SK-N-SH (cell line): ENCODE data around the gene SLC27A3. TPM values are rescaled to one million over a fixed set of nuclear protein-coding genes. Genes with fewer than 3 reads are reported as not detected.

ENCODE experiments used
- CTCF ChIA-PET: fragments of 300-600, 350-600 bp; formaldehyde crosslinking; extraction: SDS; loops from one replicate; lab custom pipeline; 2021; lab: Yijun Ruan, JAX
- POLR2A ChIA-PET: fragments of 350-600 bp; sonication (Branson Sonifier 250); formaldehyde crosslinking; extraction: SDS; loops from one replicate; lab custom pipeline; 2020; ENCODE audit warnings: antibody characterized with exemption, inconsistent platforms; lab: Yijun Ruan, JAX
- DNase-seq: peaks from one replicate; pipeline ENCODE4 v3.0.0; 2012
- H2AFZ ChIP-seq: fragments of 200-600 bp; sonication (generic); 2 replicates; pipeline ENCODE4 v1.8.1; 2016; ENCODE audit warnings: antibody characterized with exemption, mild to moderate bottlenecking, low read depth
- H3F3A ChIP-seq: fragments of 200-600 bp; sonication (generic); replicated peaks from 2 replicates; pipeline ENCODE3; 2016; ENCODE audit warnings: antibody characterized with exemption, mild to moderate bottlenecking; ENCODE audit not compliant: insufficient read depth
- H3K27ac ChIP-seq, 2 experiments: fragments of 200-500 bp in 1 of 2; fragments of 200-600 bp in 1 of 2; sonication (Bioruptor generic) in 1 of 2; sonication (generic), shearing (Covaris generic) in 1 of 2; 2 replicates each; pipeline versions ENCODE4 v1.5.1 to v1.6.1; 2014 to 2016; ENCODE audit warnings: low read depth in 2 of 2, inconsistent platforms in 1 of 2, low read length in 1 of 2, mild to moderate bottlenecking in 1 of 2, mixed read lengths in 1 of 2
- H3K27me3 ChIP-seq: fragments of 200-600 bp; sonication (generic), shearing (Covaris generic); 2 replicates; pipeline ENCODE4 v1.6.1; 2016; ENCODE audit warnings: mixed run types; ENCODE audit not compliant: insufficient read depth
- H3K36me3 ChIP-seq, 2 experiments: fragments of 200-500 bp in 1 of 2; fragments of 200-600 bp in 1 of 2; sonication (Bioruptor generic) in 1 of 2; sonication (generic) in 1 of 2; replicated peaks in 1 of 2; 2 replicates each; pipeline versions ENCODE3 to v1.5.1; 2014 to 2016; ENCODE audit warnings: low read length in 1 of 2, mild to moderate bottlenecking in 1 of 2; ENCODE audit not compliant: insufficient read depth in 2 of 2, control insufficient read depth in 1 of 2
- H3K4me1 ChIP-seq, 2 experiments: fragments of 200-500 bp in 1 of 2; fragments of 200-600 bp in 1 of 2; sonication (Bioruptor generic) in 1 of 2; sonication (generic), shearing (Covaris generic) in 1 of 2; 2 replicates each; pipeline versions ENCODE4 v1.5.1 to v1.6.1; 2014 to 2016; ENCODE audit warnings: low read depth in 1 of 2, low read length in 1 of 2, mixed run types in 1 of 2; ENCODE audit not compliant: insufficient read depth in 2 of 2, control insufficient read depth in 1 of 2
- H3K4me2 ChIP-seq: fragments of 200-600 bp; sonication (generic), shearing (Covaris generic); 2 replicates; pipeline ENCODE4 v1.6.1; 2017; ENCODE audit warnings: mixed run types
- H3K4me3 ChIP-seq, 2 experiments: fragments of 200-500 bp in 1 of 2; fragments of 200-600 bp in 1 of 2; sonication (Bioruptor generic) in 1 of 2; sonication (generic), shearing (Covaris generic) in 1 of 2; 2 replicates each; pipeline versions ENCODE4 v1.5.1 to v1.8.1; 2014 to 2016; ENCODE audit warnings: low read depth in 2 of 2, inconsistent platforms in 1 of 2, low read length in 1 of 2, mild to moderate bottlenecking in 1 of 2, mixed read lengths in 1 of 2, moderate library complexity in 1 of 2
- H3K79me2 ChIP-seq: fragments of 200-600 bp; sonication (generic); 2 replicates; pipeline ENCODE4 v1.8.1; 2017; ENCODE audit warnings: mild to moderate bottlenecking; ENCODE audit not compliant: insufficient read depth
- H3K9ac ChIP-seq: fragments of 200-600 bp; sonication (generic); 2 replicates; pipeline ENCODE4 v1.6.1; 2017; ENCODE audit warnings: mixed run types
- H3K9me2 ChIP-seq: fragments of 200-600 bp; sonication (generic); 2 replicates; pipeline ENCODE4 v1.6.1; 2017; ENCODE audit warnings: mixed run types
- H3K9me3 ChIP-seq: fragments of 200-600 bp; sonication (generic); 2 replicates; pipeline ENCODE4 v1.6.1; 2017; ENCODE audit warnings: mixed run types, mild to moderate bottlenecking, moderate library complexity
- H4K20me1 ChIP-seq: fragments of 200-600 bp; sonication (generic); 2 replicates; pipeline ENCODE4 v1.6.1; 2017; ENCODE audit warnings: mild to moderate bottlenecking, mixed run types; ENCODE audit not compliant: insufficient read depth
- ELF1 ChIP-seq: IDR thresholded peaks from 2 replicates; pipeline ENCODE4 v1.4.0; 2012
- EZH2phosphoT487 ChIP-seq: fragments of 200-600 bp; sonication (generic); IDR thresholded peaks from 2 replicates; pipeline ENCODE4 v1.6.1; 2017; ENCODE audit warnings: low read depth, mixed run types, mild to moderate bottlenecking, antibody characterized with exemption, moderate library complexity, borderline replicate concordance
- FOXM1 ChIP-seq: IDR thresholded peaks from 2 replicates; pipeline ENCODE4 v1.4.0; 2012; ENCODE audit warnings: low read depth, mild to moderate bottlenecking
- JUND ChIP-seq: IDR thresholded peaks from 2 replicates; pipeline ENCODE4 v1.4.0; 2012
- MEF2A ChIP-seq: IDR thresholded peaks from 2 replicates; pipeline ENCODE4 v1.4.0; 2012; ENCODE audit warnings: low read depth, borderline replicate concordance
- MXI1 ChIP-seq: IDR thresholded peaks from 2 replicates; pipeline ENCODE4 v1.6.1; 2012; ENCODE audit warnings: mild to moderate bottlenecking, low read depth, low read length, improper control_type of control experiment
- RAD21 ChIP-seq: IDR thresholded peaks from 2 replicates; pipeline ENCODE4 v1.6.1; 2012; ENCODE audit warnings: mild to moderate bottlenecking, low read length
- RXRA ChIP-seq: IDR thresholded peaks from 2 replicates; pipeline ENCODE4 v1.4.0; 2012; ENCODE audit warnings: low read depth, mild to moderate bottlenecking, borderline replicate concordance
- SIN3A ChIP-seq: IDR thresholded peaks from 2 replicates; pipeline ENCODE4 v1.6.1; 2012; ENCODE audit warnings: low read depth, mild to moderate bottlenecking, low read length, moderate library complexity, borderline replicate concordance
- USF2 ChIP-seq: fragments of 150-350 bp; IDR thresholded peaks from 2 replicates; pipeline ENCODE4 v1.6.1; 2017; ENCODE audit warnings: antibody characterized with exemption, low read length, low read depth, borderline replicate concordance
- ZBTB33 ChIP-seq: IDR thresholded peaks from 2 replicates; pipeline ENCODE4 v1.4.0; 2012; ENCODE audit warnings: low read depth, borderline replicate concordance
- WGBS: methylation state at CpG from one replicate; pipeline ENCODE4 v1.1.6; 2017; ENCODE audit warnings: low lambda C conversion rate; 5-methylcytosine and 5-hydroxymethylcytosine counted together
- polyA plus RNA-seq, 3 experiments: library from polyadenylated mRNA; depleted of rRNA; stranded (reverse); fragments of >200 nt; gene quantifications; 2 replicates each; pipeline ENCODE4 v1.2.3, GENCODE V29; 2012
- TF ChIP-seq, protein P1 (sequence below): fragments of 150-350 bp; IDR thresholded peaks from 2 replicates; pipeline ENCODE4 v1.6.1; 2016; ENCODE audit warnings: mild to moderate bottlenecking, low read depth, low read length
- TF ChIP-seq, protein P2 (sequence below): IDR thresholded peaks from 2 replicates; pipeline ENCODE4 v1.6.1; 2012; ENCODE audit warnings: mild to moderate bottlenecking, low read depth, low read length, moderate library complexity

The SLC27A3 gene
- polyA plus RNA-seq, 1 of the 3 experiments (the other 2 are of a cell fraction): 9.0 TPM

DNA sequence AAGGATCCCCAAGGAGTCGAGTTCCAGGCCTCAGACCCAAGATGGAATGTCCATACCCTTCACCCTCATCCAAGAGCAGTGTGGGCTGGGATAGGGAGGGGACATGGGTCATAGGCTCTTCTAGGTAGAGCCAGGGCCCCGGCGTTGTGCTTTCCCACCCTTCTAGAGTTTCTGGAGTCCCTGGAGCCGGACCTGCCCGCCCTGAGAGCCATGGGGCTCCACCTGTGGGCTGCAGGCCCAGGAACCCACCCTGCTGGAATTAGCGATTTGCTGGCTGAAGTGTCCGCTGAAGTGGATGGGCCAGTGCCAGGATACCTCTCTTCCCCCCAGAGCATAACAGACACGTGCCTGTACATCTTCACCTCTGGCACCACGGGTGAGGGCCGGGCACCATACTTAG lies 1.1 kb downstream of the SLC27A3 start:
- CTCF ChIA-PET: interaction anchor here (2.7 to 6.8 kb wide), 3 partner anchors 21 to 211 kb away, joined by 8 to 60 read pairs (median 16); partner anchors contain the start of genes NPR1 and RAB13
- peak overlapping the region; percentile 82 for H2AFZ ChIP-seq

DNA sequence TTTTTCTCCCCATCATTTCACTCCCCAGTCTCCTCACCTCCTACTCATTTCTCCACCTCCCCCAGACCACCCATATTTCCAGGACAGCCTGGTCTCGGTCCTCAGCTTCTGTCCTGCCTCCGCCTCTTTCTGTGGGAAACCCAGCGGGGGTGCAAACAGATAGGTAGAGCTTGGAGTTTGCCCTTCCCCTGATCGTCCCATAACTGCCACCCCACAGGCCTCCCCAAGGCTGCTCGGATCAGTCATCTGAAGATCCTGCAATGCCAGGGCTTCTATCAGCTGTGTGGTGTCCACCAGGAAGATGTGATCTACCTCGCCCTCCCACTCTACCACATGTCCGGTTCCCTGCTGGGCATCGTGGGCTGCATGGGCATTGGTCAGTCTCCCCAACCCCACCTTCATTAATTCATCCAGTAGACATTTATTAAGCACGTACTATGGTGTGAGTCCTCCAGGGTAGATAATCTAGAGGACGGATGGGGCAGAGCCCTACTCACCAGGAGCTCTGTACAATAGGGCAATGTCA lies 1.7 kb downstream of the SLC27A3 start:
- H3K36me3 ChIP-seq: peaks cover 0 to 22% of the 10 kb centered on the region in 2 experiments
- no peak overlapping the region for H3K4me2 ChIP-seq
- no peaks in the 10 kb centered on the region for H3K79me2 ChIP-seq
- H3K27ac ChIP-seq: no peak overlapping the region
- no peak for TF ChIP-seq SIN3A
- TF ChIP-seq, protein P1, sequence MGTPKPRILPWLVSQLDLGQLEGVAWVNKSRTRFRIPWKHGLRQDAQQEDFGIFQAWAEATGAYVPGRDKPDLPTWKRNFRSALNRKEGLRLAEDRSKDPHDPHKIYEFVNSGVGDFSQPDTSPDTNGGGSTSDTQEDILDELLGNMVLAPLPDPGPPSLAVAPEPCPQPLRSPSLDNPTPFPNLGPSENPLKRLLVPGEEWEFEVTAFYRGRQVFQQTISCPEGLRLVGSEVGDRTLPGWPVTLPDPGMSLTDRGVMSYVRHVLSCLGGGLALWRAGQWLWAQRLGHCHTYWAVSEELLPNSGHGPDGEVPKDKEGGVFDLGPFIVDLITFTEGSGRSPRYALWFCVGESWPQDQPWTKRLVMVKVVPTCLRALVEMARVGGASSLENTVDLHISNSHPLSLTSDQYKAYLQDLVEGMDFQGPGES: no peak
- TF ChIP-seq EZH2phosphoT487: no peak
- TF ChIP-seq RAD21: no peak
- TF ChIP-seq, protein P2, sequence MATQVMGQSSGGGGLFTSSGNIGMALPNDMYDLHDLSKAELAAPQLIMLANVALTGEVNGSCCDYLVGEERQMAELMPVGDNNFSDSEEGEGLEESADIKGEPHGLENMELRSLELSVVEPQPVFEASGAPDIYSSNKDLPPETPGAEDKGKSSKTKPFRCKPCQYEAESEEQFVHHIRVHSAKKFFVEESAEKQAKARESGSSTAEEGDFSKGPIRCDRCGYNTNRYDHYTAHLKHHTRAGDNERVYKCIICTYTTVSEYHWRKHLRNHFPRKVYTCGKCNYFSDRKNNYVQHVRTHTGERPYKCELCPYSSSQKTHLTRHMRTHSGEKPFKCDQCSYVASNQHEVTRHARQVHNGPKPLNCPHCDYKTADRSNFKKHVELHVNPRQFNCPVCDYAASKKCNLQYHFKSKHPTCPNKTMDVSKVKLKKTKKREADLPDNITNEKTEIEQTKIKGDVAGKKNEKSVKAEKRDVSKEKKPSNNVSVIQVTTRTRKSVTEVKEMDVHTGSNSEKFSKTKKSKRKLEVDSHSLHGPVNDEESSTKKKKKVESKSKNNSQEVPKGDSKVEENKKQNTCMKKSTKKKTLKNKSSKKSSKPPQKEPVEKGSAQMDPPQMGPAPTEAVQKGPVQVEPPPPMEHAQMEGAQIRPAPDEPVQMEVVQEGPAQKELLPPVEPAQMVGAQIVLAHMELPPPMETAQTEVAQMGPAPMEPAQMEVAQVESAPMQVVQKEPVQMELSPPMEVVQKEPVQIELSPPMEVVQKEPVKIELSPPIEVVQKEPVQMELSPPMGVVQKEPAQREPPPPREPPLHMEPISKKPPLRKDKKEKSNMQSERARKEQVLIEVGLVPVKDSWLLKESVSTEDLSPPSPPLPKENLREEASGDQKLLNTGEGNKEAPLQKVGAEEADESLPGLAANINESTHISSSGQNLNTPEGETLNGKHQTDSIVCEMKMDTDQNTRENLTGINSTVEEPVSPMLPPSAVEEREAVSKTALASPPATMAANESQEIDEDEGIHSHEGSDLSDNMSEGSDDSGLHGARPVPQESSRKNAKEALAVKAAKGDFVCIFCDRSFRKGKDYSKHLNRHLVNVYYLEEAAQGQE: no peak
- TF ChIP-seq ELF1: no peak
- no peak for TF ChIP-seq JUND
- no peak for TF ChIP-seq ZBTB33
- TF ChIP-seq MXI1: no peak
- no peak overlapping the region for H2AFZ ChIP-seq
- H3K9me2 ChIP-seq: no peaks in the 10 kb centered on the region
- no peak overlapping the region for H3K9ac ChIP-seq
- H3K27me3 ChIP-seq: no peaks in the 10 kb centered on the region
- peaks cover 8% of the 10 kb centered on the region for H3F3A ChIP-seq
- no peaks in the 10 kb centered on the region for H4K20me1 ChIP-seq
- DNase-seq: no peak
- no peak overlapping the region for H3K4me3 ChIP-seq
- WGBS: 90% methylated on average over 8 of the region's 10 CpGs
- H3K9me3 ChIP-seq: no peaks in the 10 kb centered on the region
- H3K4me1 ChIP-seq: peaks cover 0 to 13% of the 10 kb centered on the region in 2 experiments; a peak in 1 of 4 replicates
- CTCF ChIA-PET: interaction anchor here (1.0 to 6.8 kb wide), 5 partner anchors 20 to 210 kb away, joined by 4 to 60 read pairs (median 8); partner anchors contain the start of genes NPR1 and RAB13
- POLR2A ChIA-PET: no interaction called here

More for the DNA sequence above, 1.1 kb downstream of the SLC27A3 start:
- H3K9me3 ChIP-seq: no peaks in the 10 kb centered on the region
- H3K27me3 ChIP-seq: no peaks in the 10 kb centered on the region
- H3F3A ChIP-seq: peaks cover 8% of the 10 kb centered on the region
- no peaks in the 10 kb centered on the region for H4K20me1 ChIP-seq
- no peaks in the 10 kb centered on the region for H3K9me2 ChIP-seq
- WGBS: 84% methylated on average over 9 of the region's 10 CpGs
- no peak overlapping the region for H3K9ac ChIP-seq
- H3K79me2 ChIP-seq: no peaks in the 10 kb centered on the region
- POLR2A ChIA-PET: interaction anchor here (1.1 to 1.4 kb wide), 2 partner anchors 41 to 191 kb away, joined by 3 to 4 read pairs; partner anchors contain the start of gene CREB3L4
- TF ChIP-seq EZH2phosphoT487 (no peak), USF2 (no peak), FOXM1 (no peak), JUND (no peak), RXRA (no peak), MEF2A (no peak)
- TF ChIP-seq, protein P1: no peak
- H3K27ac ChIP-seq: no peak overlapping the region
- H3K4me1 ChIP-seq: peaks cover 0 to 13% of the 10 kb centered on the region in 2 experiments; a peak in 1 of 4 replicates
- H3K4me3 ChIP-seq: peak overlapping the region; percentile 65 to 67; a peak in 3 of 4 replicates
- no peak for DNase-seq
- peaks cover 0 to 26% of the 10 kb centered on the region in 2 experiments for H3K36me3 ChIP-seq
- H3K4me2 ChIP-seq: peak overlapping the region; percentile 86
